HS-27A (cell line): Measurements from ENCODE around the gene ZNF649.

Experiments used
- DNase-seq: peaks from one replicate; pipeline ENCODE4 v3.0.0-alpha.2; 2012; ENCODE audit warnings: low read depth, missing footprints

The ZNF649 gene

GRCh38 chr19:51887522-51888498 lies 17.0 kb downstream of the ZNF649 start, which contains the start of gene ZNF577:
ZNF577 (minus strand) TSS chr19:51887951; CDS start chr19:51880382, 7,569 bp downstream.
- DNase-seq, result peak; percentile 81

- no peak for DNase-seq
These were observed 20.1 kb downstream of the ZNF649 start for GRCh38 chr19:51884713-51885112.

GRCh38 chr19:51882518-51882917 lies 22.3 kb downstream of the ZNF649 start:
- DNase-seq, result no peak

GRCh38 chr19:51873097-51873496 lies 31.7 kb downstream of the ZNF649 start:
- DNase-seq, result no peak

GRCh38 chr19:51861870-51862622 lies 42.8 kb downstream of the ZNF649 start:
- DNase-seq, result no peak
